Effector CD4-positive, alpha-beta T cell (primary cell): ENCODE data around the gene HOXA7.

Experiments
- DNase-seq: peaks from one replicate; pipeline ENCODE4 v3.0.0-alpha.2; 2020

The HOXA7 gene

GRCh38 chr7:27169658-27170425 lies 13.4 kb upstream of the HOXA7 start:
- no peak for DNase-seq

- no peak for DNase-seq
Observed at GRCh38 chr7:27168265-27168947, 11.9 kb upstream of the HOXA7 start.

GRCh38 chr7:27167916-27168264 lies 11.4 kb upstream of the HOXA7 start:
- no peak for DNase-seq

- DNase-seq: no peak
Observed at GRCh38 chr7:27166531-27167505, 10.3 kb upstream of the HOXA7 start.

- DNase-seq: no peak
Observed at GRCh38 chr7:27165996-27166530, 9.6 kb upstream of the HOXA7 start.

DNA sequence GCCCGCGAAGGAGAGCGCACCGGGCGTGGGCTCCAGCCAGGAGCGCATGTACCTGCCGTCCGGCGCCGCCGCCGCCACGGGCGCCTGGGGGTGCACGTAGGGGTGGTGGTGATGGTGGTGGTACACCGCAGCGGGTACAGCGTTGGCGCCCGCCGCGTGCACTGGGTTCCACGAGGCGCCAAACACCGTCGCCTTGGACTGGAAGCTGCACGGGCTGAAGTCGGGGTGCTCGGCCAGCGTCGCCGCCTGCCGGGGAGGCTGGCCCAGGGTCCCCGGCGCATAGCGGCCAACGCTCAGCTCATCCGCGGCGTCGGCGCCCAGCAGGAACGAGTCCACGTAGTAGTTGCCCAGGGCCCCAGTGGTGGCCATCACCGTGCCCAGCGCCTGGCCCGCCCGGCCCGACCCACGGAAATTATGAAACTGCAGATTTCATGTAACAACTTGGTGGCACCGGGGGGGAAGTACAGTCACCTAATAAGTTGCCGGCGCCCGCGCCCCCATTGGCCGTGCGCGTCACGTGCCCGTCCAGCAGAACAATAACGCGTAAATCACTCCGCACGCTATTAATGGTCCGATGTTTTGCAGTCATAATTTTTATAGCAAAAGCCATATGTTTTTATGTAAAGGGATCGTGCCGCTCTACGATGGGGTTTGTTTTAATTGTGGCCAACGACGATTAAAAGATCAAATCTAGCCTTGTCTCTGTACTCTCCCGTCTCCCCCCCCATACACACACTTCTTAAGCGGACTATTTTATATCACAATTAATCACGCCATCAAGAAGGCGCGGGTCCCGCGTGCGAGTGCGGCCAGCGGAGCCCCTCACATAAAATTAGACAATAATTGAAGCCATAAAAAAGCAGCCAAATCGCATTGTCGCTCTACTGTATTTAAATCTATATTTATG lies 8.9 kb upstream of the HOXA7 start, which contains the start of gene HOXA9:
TSS of gene HOXA9 (minus strand) at position 449 of the 907 bp plus-strand sequence. CDS start at position 369, 80 bp downstream.
- DNase-seq: no peak

DNA sequence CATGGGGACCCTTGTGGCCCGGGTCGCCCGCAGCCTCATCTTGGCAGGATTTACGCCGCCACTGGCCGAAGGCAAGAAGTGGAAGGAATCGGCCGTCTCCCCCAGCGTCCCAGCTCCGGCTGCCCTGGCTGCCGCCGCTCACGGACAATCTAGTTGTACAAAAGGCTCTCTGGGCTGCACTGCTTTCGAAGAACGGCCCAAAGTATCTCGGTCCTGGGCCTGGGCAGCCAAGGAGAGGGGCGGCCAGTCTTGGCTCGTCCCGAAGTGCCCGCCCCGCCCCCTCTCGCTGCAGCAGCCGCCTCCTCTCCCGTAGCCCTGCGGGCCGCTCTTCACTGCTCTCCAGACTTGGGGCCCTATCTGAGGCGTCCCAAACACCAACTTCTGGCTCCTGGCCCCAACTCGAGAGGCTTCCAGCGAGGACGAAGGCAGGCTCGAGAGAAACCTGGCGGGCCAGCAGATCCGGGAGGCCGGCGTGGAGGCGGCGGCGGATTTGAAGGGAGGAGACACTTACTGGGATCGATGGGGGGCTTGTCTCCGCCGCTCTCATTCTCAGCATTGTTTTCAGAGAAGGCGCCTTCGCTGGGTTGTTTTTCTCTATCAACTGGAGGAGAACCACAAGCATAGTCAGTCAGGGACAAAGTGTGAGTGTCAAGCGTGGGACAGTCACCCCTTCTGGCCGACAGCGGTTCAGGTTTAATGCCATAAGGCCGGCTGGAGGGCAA lies 8.1 kb upstream of the HOXA7 start:
- no peak for DNase-seq

- DNase-seq: no peak
Observed at GRCh38 chr7:27164045-27164366, 7.5 kb upstream of the HOXA7 start.

DNA sequence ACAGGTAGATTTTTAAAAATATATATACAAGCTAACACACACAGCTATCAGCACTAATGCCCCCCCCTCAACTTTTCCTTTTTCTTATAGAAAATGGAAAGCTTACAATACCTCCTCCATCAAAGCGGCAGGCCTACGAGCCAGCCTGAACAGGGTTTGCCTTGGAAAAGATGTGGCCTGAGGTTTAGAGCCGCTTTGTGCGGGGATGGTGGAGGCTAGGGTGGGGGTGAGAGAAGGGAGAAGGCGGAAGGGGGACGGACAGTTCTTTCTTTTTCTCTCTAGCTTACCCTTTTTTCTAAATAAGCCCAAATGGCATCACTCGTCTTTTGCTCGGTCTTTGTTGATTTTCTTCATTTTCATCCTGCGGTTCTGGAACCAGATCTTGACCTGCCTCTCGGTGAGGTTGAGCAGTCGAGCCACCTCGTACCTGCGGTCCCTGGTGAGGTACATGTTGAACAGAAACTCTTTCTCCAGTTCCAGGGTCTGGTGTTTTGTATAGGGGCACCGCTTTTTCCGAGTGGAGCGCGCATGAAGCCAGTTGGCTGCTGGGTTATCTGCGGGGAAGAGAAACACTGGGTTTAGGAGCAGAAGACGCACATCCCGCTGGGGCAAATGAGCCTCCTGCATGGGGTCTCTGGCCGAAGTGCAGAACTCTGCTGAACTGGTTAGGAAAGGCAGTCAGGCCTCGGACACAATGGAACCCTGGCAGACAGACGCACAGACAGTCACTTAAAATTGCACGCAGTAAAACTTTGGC lies 7.0 kb upstream of the HOXA7 start:
- no peak for DNase-seq

- DNase-seq: no peak
Observed at GRCh38 chr7:27162561-27163287, 6.2 kb upstream of the HOXA7 start.

GRCh38 chr7:27161721-27162560 lies 5.5 kb upstream of the HOXA7 start:
- DNase-seq: no peak

DNA sequence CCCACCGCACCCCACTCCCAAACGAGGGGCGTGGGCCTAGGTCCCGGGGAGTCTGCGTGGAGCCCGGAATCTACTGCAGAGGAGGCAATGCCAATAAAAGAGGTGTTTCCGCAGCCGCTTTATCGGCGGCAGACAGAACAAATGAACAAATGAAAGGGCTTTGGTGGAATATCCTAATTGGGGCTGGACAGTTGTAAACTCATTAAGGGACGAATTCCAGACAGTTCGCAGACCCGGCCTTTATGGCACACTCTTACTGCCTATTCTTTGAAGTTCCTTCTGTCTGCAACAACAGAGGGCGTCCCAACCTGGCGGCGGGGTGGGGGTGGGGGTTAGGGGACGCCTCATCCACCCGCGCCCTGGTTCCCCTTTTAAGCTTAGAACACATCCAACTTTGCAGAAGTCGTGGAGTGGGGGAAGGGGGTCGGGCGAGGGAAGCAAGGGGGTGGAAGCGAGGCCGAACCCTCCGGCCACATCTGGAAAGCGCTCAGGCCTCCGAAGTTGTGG lies 4.8 kb upstream of the HOXA7 start:
- DNase-seq: no peak

DNA sequence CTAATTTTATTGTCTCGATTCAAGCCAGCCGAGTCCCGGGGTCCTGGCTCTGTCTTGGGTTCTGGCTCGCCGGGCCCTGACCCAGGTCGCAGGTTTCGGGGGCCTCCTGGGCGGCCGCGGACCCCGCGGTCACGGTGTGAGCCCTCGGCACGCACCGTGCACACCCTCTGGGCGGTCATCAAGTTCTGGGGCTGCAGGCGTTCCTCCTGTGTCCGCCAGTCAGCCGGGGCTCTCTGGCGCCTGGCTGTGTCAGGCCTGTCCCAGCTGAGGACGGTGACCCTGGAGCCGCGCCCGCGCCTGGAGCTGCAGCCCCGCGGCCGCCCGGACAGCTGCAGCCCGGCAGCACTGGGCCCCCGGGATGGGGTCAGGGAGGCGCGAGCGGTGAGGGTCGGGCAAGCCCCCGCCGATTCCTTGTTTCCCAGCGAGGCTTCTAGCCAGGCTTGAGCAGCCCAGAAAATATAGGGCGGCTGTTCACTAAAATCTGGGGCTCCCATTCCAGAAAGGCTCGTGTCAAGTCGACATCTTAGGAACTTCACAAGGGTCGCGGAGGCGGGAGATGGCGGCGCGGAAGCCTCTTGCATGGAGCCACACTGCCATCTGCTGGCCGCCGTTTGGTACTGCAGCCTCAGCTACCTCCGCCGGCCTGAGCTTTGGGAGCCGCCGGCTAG lies 4.2 kb upstream of the HOXA7 start:
- DNase-seq: peak; percentile 82

DNA sequence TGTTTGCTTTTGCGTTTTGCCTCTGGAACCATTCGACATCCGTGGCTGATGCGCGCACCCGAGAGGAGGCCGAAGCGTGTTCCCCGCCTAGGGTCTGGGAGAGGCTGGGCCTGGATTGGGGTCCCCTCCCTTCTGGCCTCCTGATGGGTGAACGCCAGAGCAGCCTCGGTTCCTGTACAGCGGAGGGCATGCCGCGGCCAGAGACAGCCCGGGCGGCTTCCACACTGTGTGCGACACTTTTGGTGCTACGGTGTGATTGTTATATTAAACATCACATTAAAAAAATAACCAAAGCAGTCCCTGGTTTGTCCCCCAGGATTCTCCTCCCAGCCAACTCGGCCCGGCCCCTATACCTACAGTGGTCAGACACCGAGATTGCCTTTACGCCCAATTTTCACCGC lies 3.7 kb upstream of the HOXA7 start:
- no peak for DNase-seq

DNA sequence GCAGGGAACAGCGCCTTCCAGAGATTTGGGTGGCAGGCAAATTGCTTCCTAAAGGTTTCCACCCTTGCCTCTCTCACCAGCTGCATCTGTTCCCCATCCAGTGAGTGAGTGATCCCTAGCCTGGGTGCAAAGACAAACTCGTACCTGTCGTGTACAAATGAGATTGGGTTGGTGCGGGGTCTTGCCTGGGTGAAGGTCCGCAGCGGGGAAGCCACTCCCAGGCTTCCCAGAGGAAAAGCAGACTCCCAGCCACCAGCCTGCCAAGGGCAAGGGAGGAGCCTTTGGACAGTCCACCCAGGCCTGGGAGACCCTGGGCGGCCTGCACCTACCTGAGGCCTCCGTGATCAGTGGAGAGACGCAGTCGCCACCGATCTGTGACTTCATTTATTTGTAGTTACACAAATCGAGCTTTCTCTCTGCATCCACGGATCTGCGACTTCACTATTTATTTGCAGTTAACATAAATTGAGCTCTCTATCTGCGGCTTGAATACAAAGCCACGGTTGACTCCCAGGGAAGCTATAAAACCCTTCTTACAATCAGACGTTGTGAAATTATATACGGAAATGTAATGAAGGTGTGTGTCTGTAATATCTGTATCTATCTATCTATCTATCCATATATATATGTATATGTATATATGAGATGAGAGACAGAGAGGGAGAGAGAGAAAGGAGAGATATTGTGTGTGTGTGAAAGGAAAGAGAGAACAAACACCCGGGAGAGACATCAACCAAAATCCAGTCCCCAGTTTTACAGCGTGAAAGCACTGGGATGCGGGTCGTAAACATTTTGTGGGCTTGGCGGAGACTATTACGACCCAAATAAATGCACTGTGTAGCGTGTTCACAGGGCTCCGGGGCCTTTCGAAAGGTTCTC lies 3.0 kb upstream of the HOXA7 start:
- no peak for DNase-seq

DNA sequence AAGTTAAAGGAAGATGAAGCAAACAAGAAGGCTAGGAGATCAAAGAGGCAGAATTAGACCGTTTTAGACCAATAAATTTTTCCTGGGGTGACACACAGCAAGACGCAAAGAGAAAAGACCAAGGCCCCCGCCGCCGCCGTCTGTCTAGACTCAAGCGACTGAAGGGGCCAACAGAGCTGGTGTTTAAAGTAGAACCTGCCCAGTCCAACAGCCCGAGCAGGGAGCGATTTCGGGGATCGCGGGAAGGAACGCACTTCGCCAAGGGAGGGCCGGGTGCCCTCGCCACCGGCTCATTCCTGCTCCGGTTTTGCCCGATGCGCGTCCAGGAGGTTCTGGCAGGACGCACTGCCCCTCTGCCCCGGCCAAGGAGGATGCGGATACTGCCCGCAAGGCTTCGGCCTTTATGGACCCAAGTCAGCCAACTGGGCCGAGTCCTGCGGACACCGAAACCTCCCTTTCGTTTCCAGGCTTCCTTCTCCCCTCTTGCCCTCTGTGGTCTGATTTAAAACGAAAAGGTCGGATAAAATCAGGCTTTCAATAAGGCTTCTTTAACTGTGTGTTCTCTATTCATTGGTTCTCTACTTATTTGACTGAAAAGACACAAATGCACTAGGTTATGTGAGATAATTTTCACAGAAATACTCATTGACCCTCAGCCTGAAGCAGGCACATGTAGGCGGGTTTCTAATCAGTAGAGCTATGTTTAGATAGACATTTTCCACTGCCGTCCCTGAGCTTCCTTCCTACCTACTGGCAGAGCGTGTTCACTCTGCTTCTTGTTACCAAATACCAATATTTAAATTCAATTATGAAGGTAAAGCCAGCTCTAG lies 2.2 kb upstream of the HOXA7 start:
- DNase-seq: no peak
